ENCODE results near the gene KRTAP10-3.

GRCh38 chr21:44579833-44580144, 21.2 kb upstream of the KRTAP10-3 start:
- no peak for TF ChIP-seq CTCF (IDR thresholded peaks at IDR 0.05; ENCODE audit: insufficient read depth, low read length, poor library complexity, severe bottlenecking)
- no peak for TF ChIP-seq EZH2phosphoT487 (conservative IDR thresholded peaks at IDR 0.05; ENCODE audit: low read length)
